Measurements from ENCODE around the gene IDH2.
"Not testable (repeated sequence)": the region's sequence is repeated elsewhere in the genome, so short reads cannot be mapped to it uniquely, and the experiment has no call there.

IDH2 gene

GRCh38 chr15:90113166-90113565, 10.9 kb upstream of the IDH2 start:
- H3K27ac ChIP-seq (ENCODE audit: low read depth, low read length), result no peak overlapping the region
- no peaks in the 10 kb centered on the region for H3K4me1 ChIP-seq (ENCODE audit: control insufficient read depth, insufficient read depth, low read length)
- peaks cover 14% of the 10 kb centered on the region for H3K9me3 ChIP-seq (ENCODE audit: control insufficient read depth, insufficient read depth, low read depth, low read length)
- no peak overlapping the region for H3K4me3 ChIP-seq (ENCODE audit: low read depth, low read length)
- H3K36me3 ChIP-seq (ENCODE audit: control insufficient read depth, insufficient read depth, low read length), result no peaks in the 10 kb centered on the region
- no peaks in the 10 kb centered on the region for H3K27me3 ChIP-seq (ENCODE audit: control insufficient read depth, insufficient read depth, low read length)
- no peak overlapping the region for H3K9ac ChIP-seq (ENCODE audit: low read length)

- H3K27me3 ChIP-seq (ENCODE audit: control insufficient read depth, insufficient read depth, low read length); H3K9me3 ChIP-seq (ENCODE audit: control insufficient read depth, insufficient read depth, low read depth, low read length); H3K36me3 ChIP-seq (ENCODE audit: control insufficient read depth, insufficient read depth, low read length); H3K9ac ChIP-seq (ENCODE audit: low read length); H3K27ac ChIP-seq (ENCODE audit: low read depth, low read length); H3K4me3 ChIP-seq (ENCODE audit: low read depth, low read length): not testable (repeated sequence)
- H3K4me1 ChIP-seq (ENCODE audit: control insufficient read depth, insufficient read depth, low read length), result peaks cover 16% of the 10 kb centered on the region
These were observed 7.0 kb upstream of the IDH2 start for GRCh38 chr15:90109163-90109751.

GRCh38 chr15:90108038-90108437, 5.8 kb upstream of the IDH2 start:
- Histone ChIP-seq H3K4me1 (ENCODE audit: control insufficient read depth, insufficient read depth, low read length) (peaks cover 18% of the 10 kb centered on the region), H3K27me3 (ENCODE audit: control insufficient read depth, insufficient read depth, low read length) (peaks cover 17% of the 10 kb centered on the region)
- H3K9ac ChIP-seq (ENCODE audit: low read length); H3K4me3 ChIP-seq (ENCODE audit: low read depth, low read length); H3K9me3 ChIP-seq (ENCODE audit: control insufficient read depth, insufficient read depth, low read depth, low read length); H3K27ac ChIP-seq (ENCODE audit: low read depth, low read length); H3K36me3 ChIP-seq (ENCODE audit: control insufficient read depth, insufficient read depth, low read length): not testable (repeated sequence)

- H3K36me3 ChIP-seq (ENCODE audit: control insufficient read depth, insufficient read depth, low read length), result no peaks in the 10 kb centered on the region
- no peak overlapping the region for H3K27ac ChIP-seq (ENCODE audit: low read depth, low read length)
- peak overlapping the region; percentile 22 for H3K9ac ChIP-seq (ENCODE audit: low read length)
- H3K27me3 ChIP-seq (ENCODE audit: control insufficient read depth, insufficient read depth, low read length), result peaks cover 20% of the 10 kb centered on the region
- H3K4me3 ChIP-seq (ENCODE audit: low read depth, low read length), result 0 out of 2 replicates have a peak overlapping the region, but pooled peaks have one; percentile 28
- no peaks in the 10 kb centered on the region for H3K9me3 ChIP-seq (ENCODE audit: control insufficient read depth, insufficient read depth, low read depth, low read length)
- H3K4me1 ChIP-seq (ENCODE audit: control insufficient read depth, insufficient read depth, low read length), result peaks cover 18% of the 10 kb centered on the region
These were observed 4.4 kb upstream of the IDH2 start for GRCh38 chr15:90106522-90107117.

- Histone ChIP-seq H3K9me3 (ENCODE audit: control insufficient read depth, insufficient read depth, low read depth, low read length) (no peaks in the 10 kb centered on the region), H3K36me3 (ENCODE audit: control insufficient read depth, insufficient read depth, low read length) (no peaks in the 10 kb centered on the region), H3K4me1 (ENCODE audit: control insufficient read depth, insufficient read depth, low read length) (peaks cover 25% of the 10 kb centered on the region), H3K27ac (ENCODE audit: low read depth, low read length) (no peak overlapping the region), H3K4me3 (ENCODE audit: low read depth, low read length) (no peak overlapping the region), H3K27me3 (ENCODE audit: control insufficient read depth, insufficient read depth, low read length) (peaks cover 25% of the 10 kb centered on the region), H3K9ac (ENCODE audit: low read length) (no peak overlapping the region)
These were observed 3.3 kb upstream of the IDH2 start for GRCh38 chr15:90105521-90105920.

- H3K27me3 ChIP-seq (ENCODE audit: control insufficient read depth, insufficient read depth, low read length), result peaks cover 25% of the 10 kb centered on the region
- H3K4me3 ChIP-seq (ENCODE audit: low read depth, low read length), result no peak overlapping the region
- H3K4me1 ChIP-seq (ENCODE audit: control insufficient read depth, insufficient read depth, low read length), result peaks cover 25% of the 10 kb centered on the region
- no peaks in the 10 kb centered on the region for H3K36me3 ChIP-seq (ENCODE audit: control insufficient read depth, insufficient read depth, low read length)
- H3K9me3 ChIP-seq (ENCODE audit: control insufficient read depth, insufficient read depth, low read depth, low read length), result no peaks in the 10 kb centered on the region
- H3K9ac ChIP-seq (ENCODE audit: low read length), result no peak overlapping the region
- H3K27ac ChIP-seq (ENCODE audit: low read depth, low read length), result no peak overlapping the region
These were observed 2.3 kb upstream of the IDH2 start for GRCh38 chr15:90104551-90104950.

- no peak overlapping the region for H3K27ac ChIP-seq (ENCODE audit: low read depth, low read length)
- peaks cover 25% of the 10 kb centered on the region for H3K27me3 ChIP-seq (ENCODE audit: control insufficient read depth, insufficient read depth, low read length)
- no peak overlapping the region for H3K4me3 ChIP-seq (ENCODE audit: low read depth, low read length)
- H3K9ac ChIP-seq (ENCODE audit: low read length), result no peak overlapping the region
- H3K4me1 ChIP-seq (ENCODE audit: control insufficient read depth, insufficient read depth, low read length), result peaks cover 29% of the 10 kb centered on the region
- no peaks in the 10 kb centered on the region for H3K9me3 ChIP-seq (ENCODE audit: control insufficient read depth, insufficient read depth, low read depth, low read length)
- H3K36me3 ChIP-seq (ENCODE audit: control insufficient read depth, insufficient read depth, low read length), result no peaks in the 10 kb centered on the region
These were observed 1.5 kb upstream of the IDH2 start for GRCh38 chr15:90103701-90104329.

- Histone ChIP-seq H3K4me3 (ENCODE audit: low read depth, low read length) (peak overlapping the region; percentile 86), H3K27ac (ENCODE audit: low read depth, low read length) (no peak overlapping the region), H3K36me3 (ENCODE audit: control insufficient read depth, insufficient read depth, low read length) (no peaks in the 10 kb centered on the region), H3K4me1 (ENCODE audit: control insufficient read depth, insufficient read depth, low read length) (peaks cover 31% of the 10 kb centered on the region), H3K9me3 (ENCODE audit: control insufficient read depth, insufficient read depth, low read depth, low read length) (no peaks in the 10 kb centered on the region), H3K27me3 (ENCODE audit: control insufficient read depth, insufficient read depth, low read length) (peaks cover 25% of the 10 kb centered on the region), H3K9ac (ENCODE audit: low read length) (peak overlapping the region; percentile 89)
These were observed 919 bp downstream of the IDH2 start for GRCh38 chr15:90101130-90101968.

GRCh38 chr15:90099868-90100831, 2.1 kb downstream of the IDH2 start:
- Histone ChIP-seq H3K36me3 (ENCODE audit: control insufficient read depth, insufficient read depth, low read length) (no peaks in the 10 kb centered on the region), H3K4me1 (ENCODE audit: control insufficient read depth, insufficient read depth, low read length) (peaks cover 29% of the 10 kb centered on the region), H3K27ac (ENCODE audit: low read depth, low read length) (no peak overlapping the region), H3K27me3 (ENCODE audit: control insufficient read depth, insufficient read depth, low read length) (peaks cover 25% of the 10 kb centered on the region), H3K4me3 (ENCODE audit: low read depth, low read length) (no peak overlapping the region), H3K9me3 (ENCODE audit: control insufficient read depth, insufficient read depth, low read depth, low read length) (no peaks in the 10 kb centered on the region), H3K9ac (ENCODE audit: low read length) (no peak overlapping the region)

GRCh38 chr15:90099072-90099867, 3.0 kb downstream of the IDH2 start:
- no peak overlapping the region for H3K27ac ChIP-seq (ENCODE audit: low read depth, low read length)
- H3K36me3 ChIP-seq (ENCODE audit: control insufficient read depth, insufficient read depth, low read length), result no peaks in the 10 kb centered on the region
- peaks cover 21% of the 10 kb centered on the region for H3K27me3 ChIP-seq (ENCODE audit: control insufficient read depth, insufficient read depth, low read length)
- no peak overlapping the region for H3K4me3 ChIP-seq (ENCODE audit: low read depth, low read length)
- no peak overlapping the region for H3K9ac ChIP-seq (ENCODE audit: low read length)
- H3K9me3 ChIP-seq (ENCODE audit: control insufficient read depth, insufficient read depth, low read depth, low read length), result no peaks in the 10 kb centered on the region
- peaks cover 30% of the 10 kb centered on the region for H3K4me1 ChIP-seq (ENCODE audit: control insufficient read depth, insufficient read depth, low read length)

Measured in HUES6 (cell line).